SKM-1 (cell line): Measurements from ENCODE around the gene PRKCZ.
A peak's percentile ranks its signal among the peaks of the same experiment; 100 is the strongest.

ENCODE experiments used
- DNase-seq: peaks from one replicate; lab custom pipeline; 2025; ENCODE audit not compliant: unreplicated experiment; lab: John Stamatoyannopoulos, UW

Gene PRKCZ

GRCh38 chr1:2049718-2050431 is at the start of gene PRKCZ:
PRKCZ (plus strand) TSS chr1:2050411; CDS start chr1:2050631, 220 bp downstream.
- DNase-seq = peak; percentile 51

GRCh38 chr1:2000432-2000831 is 49.8 kb upstream of the PRKCZ start:
- DNase-seq = no peak

- no peak for DNase-seq
Observed at GRCh38 chr1:2000850-2001249, 49.4 kb upstream of the PRKCZ start.

- no peak for DNase-seq
Observed at GRCh38 chr1:2001773-2002411, 48.3 kb upstream of the PRKCZ start.

GRCh38 chr1:2003541-2004131 is 46.6 kb upstream of the PRKCZ start, which contains the start of gene CFAP74:
CFAP74 (minus strand) TSS chr1:2003786; CDS start chr1:1990956, 12,830 bp downstream.
- no peak for DNase-seq

- DNase-seq = no peak
Observed at GRCh38 chr1:2004856-2005255, 45.4 kb upstream of the PRKCZ start.

- DNase-seq = no peak
Observed at GRCh38 chr1:2009101-2010053, 40.8 kb upstream of the PRKCZ start.

GRCh38 chr1:2014181-2014580 is 36.0 kb upstream of the PRKCZ start:
- DNase-seq = no peak

GRCh38 chr1:2014741-2015735 is 35.2 kb upstream of the PRKCZ start:
- no peak for DNase-seq

- no peak for DNase-seq
Observed at GRCh38 chr1:2016123-2016522, 34.1 kb upstream of the PRKCZ start.

GRCh38 chr1:2018217-2019171 is 31.7 kb upstream of the PRKCZ start:
- no peak for DNase-seq

- DNase-seq = no peak
Observed at GRCh38 chr1:2019172-2019543, 31.1 kb upstream of the PRKCZ start, which contains the start of gene GABRD. GABRD (plus strand) TSS chr1:2019345; CDS start chr1:2019424, 79 bp downstream.

- no peak for DNase-seq
Observed at GRCh38 chr1:2019571-2020309, 30.5 kb upstream of the PRKCZ start.

GRCh38 chr1:2020310-2020655 is 29.9 kb upstream of the PRKCZ start:
- no peak for DNase-seq

- DNase-seq = no peak
Observed at GRCh38 chr1:2021550-2021949, 28.7 kb upstream of the PRKCZ start.

- no peak for DNase-seq
Observed at GRCh38 chr1:2022063-2022770, 28.0 kb upstream of the PRKCZ start.

- no peak for DNase-seq
Observed at GRCh38 chr1:2023187-2023586, 27.0 kb upstream of the PRKCZ start.

- DNase-seq = no peak
Observed at GRCh38 chr1:2024451-2024850, 25.8 kb upstream of the PRKCZ start.
